GM18508 (cell line): ENCODE measurements around the gene DVL2.

Experiments used
- ATAC-seq: cut with Tn5 transposase; IDR thresholded peaks from one replicate; pipeline ENCODE4 v1.9.1; 2021; ENCODE audit warnings: moderate number of reproducible peaks; ENCODE audit not compliant: insufficient read depth, unreplicated experiment

The DVL2 gene

DNA sequence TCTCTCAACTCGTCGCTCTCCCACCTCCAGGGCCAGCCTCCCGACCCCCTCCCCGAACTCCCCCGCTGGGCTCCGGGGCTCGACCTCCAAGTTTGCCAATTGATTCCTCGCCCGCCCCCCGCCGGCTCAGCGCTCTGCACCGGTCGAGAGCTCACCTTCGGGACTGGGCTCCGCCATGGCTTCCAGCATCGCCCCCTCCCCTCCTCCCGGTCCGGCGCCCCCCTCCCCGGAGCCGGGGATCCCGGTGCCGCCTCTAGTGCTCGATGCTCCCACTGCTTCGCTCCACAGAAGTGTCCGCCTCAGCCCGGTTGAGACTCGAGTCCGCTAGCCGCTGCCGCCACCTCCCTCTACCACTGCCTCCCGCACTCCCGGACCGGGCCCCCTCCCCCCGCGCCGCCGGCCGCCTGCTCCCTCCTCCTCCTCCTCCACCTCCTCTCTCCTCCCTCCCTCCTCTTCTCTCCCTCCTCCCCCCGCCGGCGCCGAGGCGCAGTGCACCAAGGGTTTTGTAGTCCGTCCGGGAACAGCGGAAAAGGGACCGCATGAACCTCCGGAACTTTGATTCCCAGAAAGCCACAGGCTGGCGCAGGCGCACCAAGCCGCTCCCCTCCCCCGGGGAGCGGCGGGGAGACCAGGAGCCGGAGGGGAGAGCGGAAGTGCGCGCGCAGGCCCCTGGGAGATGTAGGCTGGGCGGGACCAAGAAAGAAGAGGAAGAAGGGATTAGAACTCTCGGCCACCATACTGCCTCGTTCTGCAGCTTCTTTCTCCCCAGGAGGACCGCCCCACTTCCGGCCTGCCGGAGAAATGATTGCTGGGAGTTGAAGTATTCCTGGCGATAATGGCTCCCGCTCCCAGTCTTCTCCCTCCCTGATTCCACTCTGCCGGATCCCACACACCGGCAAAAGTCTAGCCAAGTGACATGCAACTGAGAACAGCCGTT is 5.0 kb upstream of the DVL2 start, which contains the start of gene PHF23:
PHF23 (minus strand) TSS at position 367 of the 937 bp plus-strand sequence; CDS start at position 189, 178 bp downstream.
- no peak for ATAC-seq

DNA sequence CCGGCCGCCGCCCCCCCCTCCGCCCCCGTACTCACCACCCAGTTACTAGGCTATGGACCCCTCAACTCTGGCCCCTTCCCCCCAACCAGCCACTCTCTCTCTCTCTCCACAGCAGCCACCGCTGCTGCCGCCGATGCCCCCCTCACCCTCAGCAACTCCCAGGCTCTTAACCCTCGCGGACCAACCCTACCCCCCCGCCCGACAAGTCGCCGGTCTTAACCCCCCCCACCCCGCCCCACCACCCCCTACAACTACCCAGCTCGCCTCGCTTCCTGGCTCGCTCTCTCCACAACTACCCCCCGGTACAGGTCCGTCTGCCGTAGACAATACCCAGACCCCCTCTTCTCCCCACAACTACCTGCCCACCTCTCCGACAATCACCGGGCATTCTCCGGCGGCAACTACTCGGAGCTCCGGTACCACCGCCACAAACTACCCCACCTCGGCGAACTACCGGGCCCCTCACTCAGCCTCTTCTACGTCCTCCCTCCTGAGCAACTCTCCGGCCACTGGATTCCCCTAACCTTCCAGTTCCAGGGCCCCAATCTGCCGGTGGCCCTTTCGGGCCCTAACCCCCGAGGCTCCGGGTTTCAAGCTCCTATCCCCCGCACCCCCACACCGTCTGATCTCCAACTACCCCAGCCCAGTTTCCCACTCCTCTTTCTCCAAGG is 4.2 kb upstream of the DVL2 start:
- no peak for ATAC-seq

DNA sequence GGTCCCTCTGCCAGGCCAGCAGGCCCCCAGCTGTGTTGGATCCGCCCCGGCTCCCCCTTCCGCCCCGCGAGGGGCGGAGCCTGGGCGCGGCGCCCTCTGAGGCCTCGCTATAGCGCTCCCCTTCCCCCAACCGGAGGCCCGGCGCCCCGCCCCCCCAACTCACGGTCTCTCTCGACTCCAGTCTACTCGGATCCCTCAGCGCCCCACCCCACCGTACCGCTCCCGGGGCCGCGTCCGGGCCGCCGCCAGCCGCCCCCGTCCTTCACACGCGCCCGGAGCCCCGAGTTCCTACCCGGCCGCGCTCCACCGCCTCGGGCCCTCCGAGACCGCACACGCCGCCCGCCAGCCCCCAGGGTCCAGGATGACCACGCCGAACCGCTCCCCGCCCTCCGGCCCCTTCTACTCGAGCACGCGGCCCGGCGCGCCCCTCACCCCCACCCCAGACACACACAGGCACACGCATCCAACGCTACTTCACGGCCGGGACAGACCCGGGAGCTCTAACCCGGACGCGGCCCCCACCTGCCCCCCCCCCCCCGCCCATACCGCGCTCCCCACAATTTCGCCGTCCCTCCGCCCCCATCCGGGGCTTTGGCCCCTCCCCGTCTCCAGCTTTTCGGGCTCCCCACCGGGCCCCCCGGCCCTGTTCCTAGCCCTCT is 3.6 kb upstream of the DVL2 start:
- no peak for ATAC-seq

DNA sequence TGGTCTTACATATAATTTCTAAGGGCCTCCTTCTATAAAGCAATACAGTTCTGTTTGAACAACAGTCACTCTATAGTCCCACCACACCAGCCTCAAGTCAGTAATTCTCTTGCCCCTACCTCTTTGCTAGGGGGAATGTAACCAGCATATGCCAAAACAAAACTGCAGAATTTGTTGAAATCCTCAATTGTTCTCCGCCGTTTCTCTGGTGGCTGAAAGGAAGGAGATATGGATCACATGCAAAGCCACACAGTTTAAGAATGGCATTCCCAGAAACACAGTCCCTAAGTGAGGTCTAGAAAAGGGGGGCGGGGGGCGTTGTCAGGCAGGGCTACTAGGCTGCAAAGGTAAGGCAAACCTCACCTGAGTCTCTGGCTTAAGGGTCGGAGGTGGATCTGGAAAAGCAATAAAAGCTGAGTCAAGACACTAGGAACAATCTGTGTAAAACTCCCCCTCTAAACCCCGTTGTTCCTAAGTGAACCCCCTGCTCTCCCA is 3.0 kb upstream of the DVL2 start:
- no peak for ATAC-seq

DNA sequence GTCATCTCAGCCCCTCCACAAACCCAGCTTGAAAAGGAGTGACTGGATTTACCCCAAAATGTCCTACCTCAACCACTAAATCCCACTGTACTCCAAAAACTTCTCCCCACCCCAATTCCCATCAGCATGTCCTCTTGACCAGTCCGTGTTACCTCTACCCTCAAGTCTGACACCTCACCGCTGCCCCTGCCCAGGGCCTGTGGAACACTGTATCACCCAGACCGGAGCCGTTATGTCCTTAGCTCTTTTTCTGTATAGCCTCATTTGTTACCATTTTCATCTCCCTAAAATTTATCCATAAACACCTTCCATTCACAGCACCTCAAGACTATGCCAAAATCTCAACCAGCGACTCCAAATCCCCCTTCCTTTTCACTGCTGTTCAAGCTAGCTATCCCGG is 2.5 kb upstream of the DVL2 start:
- ATAC-seq, result no peak

DNA sequence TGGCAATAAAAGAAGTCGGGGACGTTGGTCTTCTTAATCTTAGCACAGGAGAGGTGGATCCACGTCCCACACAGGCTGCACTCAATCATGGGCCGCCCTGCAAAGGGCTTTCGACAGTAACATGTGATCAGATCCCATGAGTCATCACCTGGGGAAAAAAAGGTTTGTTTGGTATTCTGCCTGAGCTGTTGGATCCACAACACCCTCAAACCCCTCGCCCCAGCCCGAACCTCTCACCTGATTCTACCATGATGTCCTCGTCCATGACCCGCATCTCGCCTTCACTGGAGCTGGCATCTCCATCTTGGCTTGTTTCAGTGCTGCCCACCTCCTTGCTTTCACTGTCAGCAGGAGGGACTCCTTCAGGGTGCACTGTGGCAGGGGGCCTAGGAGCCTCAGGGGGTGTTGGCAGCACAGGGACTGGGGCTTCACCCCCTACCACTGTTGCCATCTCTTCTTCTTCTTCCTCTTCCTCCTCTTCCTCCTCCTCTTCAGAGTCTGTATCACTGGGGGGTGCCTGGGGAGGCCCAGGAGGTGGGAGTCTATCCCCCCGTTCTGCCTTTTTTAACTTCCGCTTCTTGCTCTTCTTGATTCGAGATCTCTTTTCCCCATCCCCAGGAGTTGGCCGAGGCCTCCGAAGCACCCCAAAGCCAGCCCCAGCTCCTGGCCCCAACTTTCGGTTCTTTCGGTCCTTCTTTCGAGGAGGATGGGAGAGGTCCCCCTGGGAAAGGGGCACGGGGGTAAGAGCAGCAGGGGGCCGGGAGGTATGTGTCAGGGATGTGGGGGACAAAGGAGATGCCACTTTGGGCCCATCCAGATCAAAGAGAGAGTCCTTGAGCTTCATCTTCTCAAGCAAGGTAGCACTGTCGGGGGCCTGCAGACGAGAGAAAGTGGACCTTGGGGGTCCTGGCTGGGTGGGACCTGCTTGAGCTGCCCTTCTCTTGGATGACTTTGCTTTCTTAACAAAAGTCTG is 1.7 kb upstream of the DVL2 start:
- ATAC-seq, result no peak

DNA sequence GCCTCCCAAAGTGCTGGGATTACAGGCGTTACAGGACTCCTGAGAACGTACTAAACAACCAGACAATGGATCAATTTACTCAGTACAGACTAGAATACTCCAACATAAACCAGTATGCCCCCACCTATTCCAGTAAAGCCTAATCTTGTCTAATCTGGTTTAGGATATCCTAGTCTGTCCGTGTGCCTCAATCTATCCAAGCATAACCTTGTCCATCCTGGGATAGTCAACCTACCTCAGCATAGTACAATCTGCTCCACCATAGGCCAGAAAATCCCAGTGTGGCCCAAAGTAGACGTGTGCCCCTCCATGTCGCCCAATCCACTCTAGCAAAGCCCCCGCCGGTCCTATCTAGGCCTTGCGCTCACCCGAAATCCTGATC is 625 bp downstream of the DVL2 start:
- ATAC-seq, result no peak

DNA sequence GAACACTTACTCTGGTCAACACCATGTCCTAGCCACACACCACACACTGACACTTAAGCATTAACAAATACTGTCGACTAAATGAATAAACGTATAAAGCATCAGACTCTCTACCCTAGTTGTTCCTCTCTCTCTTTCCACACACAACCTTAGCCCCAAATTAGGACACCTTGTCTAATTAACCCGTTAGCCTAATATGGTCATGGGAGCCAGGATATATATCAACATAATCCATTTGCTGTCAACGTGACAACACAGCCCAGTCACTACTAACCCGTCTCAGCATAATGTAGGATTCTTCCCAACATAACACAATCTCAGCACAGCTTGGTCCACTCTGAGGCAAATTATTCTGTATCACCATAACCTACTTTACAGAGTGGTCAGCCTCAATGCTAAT is 2.2 kb downstream of the DVL2 start:
- ATAC-seq, result no peak

DNA sequence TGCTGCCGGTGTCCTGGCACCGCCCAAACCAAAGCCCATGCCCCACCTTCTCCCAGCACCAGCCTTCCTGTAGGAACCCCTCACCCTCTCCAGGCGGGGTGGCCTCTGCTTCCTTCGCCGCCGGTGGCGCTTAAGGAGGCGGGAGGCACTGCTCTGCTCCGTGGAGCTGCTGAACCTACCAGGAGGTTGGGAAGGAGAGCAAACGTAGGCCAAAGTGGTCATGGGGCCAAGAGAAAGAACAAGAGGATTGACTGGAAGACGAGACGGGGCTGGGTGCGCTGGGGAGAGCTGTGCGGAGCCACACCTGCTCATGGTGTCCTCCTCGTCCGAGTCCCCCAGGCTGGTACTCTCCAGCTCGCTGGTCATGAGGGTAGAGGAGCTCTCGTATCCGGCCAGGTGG is 4.8 kb downstream of the DVL2 start:
- ATAC-seq, result no peak

DNA sequence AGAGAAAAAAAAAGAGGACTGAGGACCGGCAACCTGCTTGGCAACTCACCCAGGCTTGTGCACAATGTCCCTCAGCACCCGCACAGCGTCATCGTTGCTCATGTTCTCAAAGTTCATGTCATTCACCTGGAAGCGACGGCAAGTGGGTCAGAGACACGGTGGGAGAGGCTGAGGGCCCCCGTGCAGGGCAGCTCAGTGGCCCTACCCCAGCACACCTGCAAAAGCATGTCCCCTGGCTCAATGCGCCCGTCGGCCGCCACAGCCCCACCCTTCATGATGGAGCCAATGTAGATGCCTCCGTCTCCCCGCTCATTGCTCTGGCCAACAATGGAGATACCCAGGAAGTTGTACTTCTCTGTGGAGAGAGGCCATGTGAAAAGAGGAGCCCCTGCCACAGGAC is 5.4 kb downstream of the DVL2 start:
- ATAC-seq, result no peak

DNA sequence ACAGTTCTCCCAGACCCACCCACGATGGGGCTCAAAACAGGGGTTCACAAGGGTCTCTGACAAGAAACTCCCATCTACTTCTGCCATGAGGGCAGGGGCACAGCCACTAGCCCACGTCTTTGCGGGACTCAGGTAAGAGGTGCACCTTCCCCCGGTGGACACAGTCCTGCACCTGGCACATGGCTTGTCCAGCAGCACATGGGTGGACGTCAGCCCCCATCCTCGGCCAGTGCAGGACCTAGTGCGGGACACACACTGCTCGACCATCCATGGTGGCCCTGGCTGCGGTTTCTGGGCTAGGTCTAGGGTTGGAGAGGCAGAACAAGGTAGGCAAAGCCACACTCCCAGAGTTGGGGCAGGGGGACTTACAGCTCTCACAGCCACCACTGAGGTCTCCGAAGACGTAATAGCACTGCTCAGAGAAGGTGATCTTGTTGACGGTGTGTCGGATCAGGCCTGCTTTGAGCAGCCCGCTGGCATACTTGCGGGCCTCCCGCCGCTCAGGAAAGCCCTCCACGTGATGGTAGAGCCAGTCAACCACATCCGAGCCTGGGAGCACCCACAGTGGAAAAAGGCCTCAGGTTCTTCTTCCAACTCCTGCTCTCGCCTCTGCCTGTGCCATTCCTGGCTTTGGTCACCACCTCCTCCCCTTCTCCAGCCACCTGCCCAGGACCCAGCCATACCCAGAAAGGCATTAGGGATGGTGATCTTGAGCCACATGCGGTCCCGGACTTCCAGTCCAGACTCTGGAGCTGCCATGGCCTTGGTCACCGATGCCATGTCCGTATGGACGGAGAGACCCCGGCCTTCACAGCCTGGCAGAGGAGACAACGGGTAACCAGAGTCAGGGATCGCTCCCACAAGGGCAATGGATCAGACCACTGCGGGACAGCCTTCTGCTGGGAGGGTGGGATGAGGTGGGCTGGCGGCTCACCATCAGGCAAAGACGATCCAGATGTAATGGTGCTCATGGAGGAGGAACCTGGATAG is 7.3 kb downstream of the DVL2 start:
- ATAC-seq, result no peak

DNA sequence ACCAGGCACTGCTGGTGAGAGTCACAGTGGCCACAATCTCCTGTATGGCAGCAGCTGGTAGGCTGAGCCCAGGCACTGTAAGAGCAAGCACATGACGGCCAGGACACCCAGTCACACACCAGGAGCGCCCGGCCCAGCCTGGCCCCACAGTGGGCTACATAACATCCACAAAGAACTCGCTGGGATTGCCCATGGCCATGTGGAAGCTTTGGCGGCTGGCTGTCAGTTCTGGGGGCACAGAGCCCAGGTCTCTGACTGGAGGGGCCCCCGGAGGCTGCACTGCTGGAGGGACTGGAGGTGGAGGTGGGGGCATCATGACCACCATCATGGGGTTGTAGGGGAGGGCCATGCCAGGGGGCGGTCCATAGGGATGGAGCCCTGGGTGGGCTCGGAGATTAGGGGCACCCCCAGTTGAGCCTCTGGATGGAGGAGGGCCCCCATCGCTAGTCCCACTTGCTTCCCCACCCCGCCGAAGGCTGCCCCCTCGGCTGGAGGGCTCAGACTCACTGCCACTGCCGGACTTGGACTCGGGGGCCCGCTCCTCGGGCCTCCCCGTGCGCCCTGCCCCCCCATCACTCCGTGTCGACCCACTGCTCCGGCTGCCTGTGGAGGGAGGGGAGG is 8.5 kb downstream of the DVL2 start:
- ATAC-seq, result no peak

DNA sequence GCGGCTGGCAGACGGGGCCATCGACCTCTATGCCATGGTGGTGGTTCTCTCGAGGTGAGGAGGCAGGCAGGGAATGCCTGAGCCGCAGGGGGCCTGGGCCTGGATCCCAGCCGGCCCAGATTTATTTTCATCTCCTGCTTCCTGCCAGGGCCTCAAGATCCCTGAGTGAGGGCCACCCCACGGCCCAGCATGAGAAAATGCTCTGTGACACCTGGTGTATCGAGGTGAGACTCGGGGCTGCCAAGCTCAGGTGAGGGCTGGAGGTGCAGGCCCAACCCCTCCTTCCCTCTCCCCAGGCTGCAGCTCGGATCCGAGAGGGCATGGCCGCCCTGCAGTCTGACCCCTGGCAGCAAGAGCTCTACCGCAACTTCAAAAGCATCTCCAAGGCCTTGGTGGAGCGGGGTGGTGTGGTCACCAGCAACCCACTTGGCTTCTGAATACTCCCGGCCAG is 9.6 kb downstream of the DVL2 start:
- ATAC-seq, result no peak

DNA sequence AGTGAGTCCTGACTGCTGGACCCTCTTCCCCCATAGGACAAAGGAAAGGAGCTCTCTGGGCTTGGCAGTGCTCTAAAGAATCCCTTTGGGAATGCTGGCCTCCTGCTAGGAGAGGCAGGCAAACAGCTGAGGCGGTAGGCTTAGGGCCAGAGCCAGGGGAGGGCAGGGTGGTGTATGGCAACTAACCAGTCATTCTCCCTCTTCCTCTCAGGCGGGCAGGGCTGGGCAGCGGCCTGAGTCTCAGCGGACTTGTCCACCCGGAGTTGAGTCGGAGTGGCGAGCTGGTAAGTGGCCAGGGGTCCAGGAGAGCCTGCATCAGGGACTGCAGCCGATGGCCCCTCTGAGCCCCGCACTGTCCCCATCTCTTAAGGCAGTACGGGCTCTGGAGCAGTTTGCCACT is 10.2 kb downstream of the DVL2 start:
- ATAC-seq, result no peak

DNA sequence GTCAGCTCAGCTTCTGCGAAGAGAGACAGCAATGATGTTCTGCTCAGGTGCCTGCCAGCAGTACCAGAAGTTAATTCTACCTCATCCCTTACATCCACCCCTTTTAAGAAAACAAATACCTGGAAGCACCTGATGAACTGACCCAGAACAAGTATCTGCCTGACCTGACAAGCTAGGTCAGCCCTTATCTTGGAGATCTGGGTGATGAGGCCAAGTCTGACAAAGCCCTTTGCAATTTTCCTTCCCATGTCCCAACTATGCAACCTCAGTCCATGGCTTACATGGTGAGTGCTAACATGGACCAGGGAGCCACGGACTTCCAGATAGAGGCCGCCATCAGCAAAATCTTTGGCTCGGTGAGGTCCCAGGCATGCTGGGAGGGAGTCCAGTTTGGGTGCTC is 10.9 kb downstream of the DVL2 start:
- ATAC-seq, result no peak

DNA sequence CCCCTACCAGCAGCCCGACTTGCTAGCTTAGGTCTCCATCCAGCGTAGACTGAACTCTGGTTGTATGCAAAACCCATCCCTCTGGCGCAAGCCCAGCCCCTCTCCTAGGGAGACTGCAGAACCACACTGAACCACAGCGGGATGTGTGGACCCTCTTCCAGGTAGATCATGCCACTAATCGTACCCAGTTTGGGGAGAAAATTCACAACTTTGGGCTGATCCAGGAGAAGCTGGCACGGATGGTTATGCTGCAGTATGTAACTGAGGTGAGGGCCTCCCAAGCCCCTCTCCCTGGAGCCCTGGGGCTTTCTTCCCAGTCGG is 11.4 kb downstream of the DVL2 start:
- no peak for ATAC-seq

DNA sequence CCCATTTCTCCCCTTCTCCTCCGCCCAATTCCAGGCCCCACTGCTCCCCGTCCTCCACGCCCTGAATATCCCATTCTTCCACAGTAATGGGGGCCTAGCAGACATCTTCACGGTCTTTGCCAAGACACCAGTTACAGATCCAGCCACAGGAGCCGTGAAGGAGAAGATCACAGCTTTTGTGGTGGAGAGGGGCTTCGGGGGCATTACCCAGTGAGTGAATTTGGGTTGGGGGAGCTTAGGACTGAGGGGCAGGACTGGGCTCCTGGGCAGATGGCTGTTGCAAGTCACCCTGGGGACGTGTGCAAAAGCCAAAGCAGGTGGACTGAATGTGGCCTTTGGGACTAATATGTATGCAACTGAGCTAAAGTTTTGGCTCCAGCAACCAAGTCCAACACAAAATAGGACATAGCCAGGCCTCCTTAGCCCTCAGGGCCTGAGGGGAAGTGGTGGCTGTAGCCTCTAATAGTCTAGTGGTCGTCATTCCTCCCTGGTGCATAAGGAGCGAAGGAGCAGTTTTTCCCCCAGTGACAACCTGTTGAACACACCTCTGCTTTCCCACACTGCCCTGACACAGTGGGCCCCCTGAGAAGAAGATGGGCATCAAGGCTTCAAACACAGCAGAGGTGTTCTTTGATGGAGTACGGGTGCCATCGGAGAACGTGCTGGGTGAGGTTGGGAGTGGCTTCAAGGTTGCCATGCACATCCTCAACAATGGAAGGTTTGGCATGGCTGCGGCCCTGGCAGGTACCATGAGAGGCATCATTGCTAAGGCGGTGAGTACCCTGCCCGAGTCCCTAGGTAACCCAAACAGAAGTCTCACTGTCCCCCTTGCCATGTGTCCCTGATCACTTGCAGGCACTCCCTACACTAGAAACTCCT is 12.0 kb downstream of the DVL2 start:
- ATAC-seq, result no peak
